Fibroblast of skin of back (primary cell): Measurements from ENCODE around the gene ZNF593OS.

Experiments
- DNase-seq: peaks from one replicate; pipeline ENCODE4 v3.0.0-alpha.2; 2013

The ZNF593OS gene

DNA sequence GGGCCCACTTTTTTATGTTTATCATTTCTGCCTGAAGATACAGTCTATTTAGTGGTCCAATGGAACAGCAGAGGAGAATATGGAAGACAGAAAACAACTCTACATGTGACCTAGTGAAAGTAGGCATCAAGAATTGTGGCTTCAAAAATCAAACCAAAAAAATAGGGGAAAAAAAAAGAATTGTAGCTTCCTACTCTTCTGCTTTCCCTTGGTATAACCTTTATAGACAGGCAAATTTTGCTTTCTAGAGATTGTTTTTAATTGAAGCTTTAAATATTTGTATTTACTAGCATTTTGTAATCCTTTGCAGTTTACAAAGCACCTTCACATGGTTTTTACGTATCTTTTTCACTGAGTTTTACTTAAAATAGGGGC is 45.7 kb downstream of the ZNF593OS start:
- no peak for DNase-seq

DNA sequence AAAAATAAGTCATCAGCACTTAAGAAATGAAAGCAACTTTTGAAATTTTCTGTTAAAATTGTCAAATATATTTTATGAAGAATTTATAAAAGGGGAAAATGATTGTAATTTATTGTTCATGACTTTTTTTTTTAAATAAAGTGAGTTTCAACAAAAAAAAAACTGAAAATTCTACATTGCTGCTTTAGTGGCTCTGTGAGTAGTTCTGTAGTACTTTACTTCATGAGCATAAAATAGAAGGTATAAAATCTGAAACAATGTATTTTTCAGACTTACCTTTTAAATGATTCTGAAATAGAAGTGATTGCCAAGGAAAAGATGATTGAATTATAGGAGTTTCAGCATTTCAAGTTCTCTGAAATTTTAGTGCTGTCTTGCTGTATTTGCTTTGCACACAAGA is 46.2 kb downstream of the ZNF593OS start:
- DNase-seq, result no peak

DNA sequence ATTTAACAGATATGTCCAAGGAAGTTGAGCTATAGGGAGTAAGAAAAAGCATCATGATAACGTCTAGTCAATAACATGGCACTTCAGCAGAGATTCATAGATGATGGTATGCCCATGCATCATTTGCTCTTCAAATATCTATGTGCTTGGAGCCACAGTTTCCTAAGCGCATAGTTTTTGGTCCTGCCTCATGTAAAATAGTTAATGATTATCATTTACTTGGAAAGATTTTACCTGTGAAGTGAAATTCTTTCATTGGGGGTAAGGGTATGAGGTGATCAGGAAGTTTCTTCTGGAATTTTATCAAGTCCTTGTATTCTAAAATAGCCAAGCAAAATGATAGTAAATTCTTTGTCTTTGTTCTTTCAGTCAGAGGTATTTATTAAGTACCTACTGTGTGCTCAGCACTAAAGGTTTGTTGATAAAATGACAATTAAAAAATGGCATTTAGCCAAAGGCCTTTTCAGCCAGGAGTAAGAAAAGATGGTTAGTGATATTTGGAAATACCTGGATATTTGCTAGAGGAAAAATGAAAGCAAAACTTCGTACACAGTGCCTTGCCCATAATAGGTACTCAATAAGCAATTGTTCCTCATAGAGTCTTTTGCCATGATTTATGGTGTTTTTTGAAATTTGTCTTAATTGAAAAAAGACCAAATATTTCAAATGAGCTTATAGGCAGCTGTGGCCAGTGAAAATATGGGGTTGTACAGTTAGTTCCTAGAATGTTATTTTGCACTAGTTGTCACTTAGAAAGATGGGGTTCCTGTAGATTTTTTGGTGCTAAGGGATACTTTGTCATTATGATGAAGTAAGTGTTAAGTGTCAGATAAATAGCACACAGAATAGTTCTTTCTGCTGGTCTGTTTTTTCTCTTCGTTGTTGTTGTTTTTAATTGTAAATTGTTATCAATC is 47.0 kb downstream of the ZNF593OS start:
- no peak for DNase-seq

DNA sequence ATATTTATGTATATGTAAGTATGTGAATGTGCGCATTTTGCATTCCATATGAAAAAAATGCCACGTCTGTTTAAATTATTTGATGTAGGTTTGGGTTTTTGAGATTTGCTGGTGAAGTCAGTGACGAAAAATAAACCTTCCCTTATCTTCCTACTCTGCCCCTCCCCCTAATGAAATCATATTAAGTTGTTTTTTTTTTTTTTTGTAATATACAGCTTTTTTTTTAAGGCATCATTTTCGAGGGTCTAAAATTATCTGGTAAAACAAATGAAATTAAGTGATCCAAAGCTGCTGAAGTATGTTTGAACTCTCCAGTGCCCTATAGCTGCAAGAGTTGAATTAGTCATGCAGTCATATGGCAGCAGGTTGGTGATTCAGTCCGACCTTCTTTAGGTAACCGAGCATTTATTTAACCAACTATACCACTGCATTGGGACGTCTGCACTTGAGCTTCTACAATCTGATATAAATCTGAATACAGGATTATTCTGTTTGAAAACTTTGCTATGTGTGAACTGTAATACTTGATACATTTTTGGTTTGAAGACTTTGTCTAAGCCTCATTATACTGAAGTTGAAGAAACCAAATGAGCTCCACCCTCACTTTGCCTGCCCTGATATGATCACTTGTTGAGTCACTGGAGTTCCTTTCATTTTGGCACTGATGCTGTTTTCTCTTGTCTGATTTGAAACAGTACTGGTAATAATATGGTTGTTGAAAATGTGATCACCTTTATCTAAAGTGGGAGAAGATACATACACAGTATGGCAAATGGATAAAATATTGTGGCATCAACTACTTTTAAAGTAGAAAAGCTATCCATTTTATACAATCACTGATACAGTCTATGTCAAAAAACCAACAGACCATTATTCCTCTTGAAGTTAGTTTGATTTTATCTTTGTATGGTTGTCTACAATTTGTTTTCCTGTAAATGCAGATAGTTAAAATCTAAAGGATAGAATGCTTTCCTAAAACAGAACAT is 48.4 kb downstream of the ZNF593OS start:
- no peak for DNase-seq

DNA sequence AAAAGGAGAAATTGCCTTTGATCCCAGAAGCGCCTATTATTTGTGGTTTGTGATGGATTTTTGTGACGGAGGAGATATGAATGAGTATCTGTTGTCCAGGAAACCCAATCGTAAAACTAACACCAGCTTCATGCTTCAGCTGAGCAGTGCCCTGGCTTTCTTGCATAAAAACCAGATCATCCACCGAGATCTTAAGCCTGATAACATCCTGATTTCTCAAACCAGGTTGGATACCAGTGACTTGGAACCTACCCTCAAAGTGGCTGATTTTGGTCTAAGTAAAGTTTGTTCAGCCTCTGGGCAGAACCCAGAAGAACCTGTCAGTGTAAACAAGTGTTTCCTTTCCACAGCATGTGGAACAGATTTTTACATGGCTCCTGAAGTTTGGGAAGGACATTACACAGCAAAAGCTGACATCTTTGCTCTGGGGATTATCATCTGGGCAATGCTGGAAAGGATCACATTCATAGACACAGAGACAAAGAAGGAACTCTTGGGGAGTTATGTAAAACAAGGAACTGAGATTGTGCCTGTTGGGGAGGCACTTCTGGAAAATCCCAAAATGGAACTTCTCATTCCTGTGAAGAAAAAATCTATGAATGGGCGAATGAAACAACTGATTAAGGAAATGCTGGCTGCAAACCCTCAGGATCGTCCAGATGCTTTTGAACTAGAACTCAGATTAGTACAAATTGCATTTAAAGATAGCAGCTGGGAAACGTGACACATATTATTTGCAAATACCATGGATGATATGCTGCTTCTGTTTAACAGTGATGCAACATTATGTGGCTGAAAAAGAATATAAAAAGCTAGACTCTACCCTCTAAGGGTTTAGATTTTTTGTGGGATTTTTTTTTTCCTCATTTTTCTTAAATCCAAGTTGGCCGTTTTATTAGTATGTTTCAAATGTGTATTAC is 49.5 kb downstream of the ZNF593OS start:
- DNase-seq, result no peak

DNA sequence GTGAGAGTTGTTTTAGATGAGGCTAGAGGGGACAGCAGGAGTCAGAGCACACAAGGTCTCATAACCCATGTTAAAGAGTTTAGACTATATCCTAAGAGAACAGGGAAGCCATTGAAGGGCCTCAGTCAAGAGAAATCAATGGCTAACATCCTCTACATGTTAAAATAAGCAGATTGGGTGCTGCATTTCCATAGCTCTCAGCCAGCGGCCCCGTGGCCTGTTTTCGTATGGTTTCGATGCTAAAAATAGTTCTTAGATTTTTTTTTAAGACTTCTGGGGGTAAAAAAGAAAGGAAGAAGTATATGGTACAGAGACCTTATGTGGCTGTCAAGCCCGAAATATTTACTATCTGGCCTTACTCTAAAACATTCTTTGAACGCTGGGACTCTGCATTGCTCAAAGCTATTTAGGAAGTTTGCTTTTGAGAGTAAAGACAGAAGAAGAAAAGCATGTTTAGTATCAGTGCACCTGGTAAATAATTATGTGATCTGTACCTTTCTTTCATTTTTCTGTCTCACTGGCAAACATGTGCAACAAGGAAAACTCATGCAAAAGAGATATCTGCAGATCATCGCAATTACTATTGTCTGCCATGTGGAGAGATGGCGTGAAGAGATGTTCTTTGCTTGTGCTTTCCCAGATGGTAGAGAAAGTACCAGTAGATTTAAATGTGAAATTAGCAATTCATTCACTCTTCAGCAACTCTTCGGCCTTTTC is 51.6 kb downstream of the ZNF593OS start:
- DNase-seq, result no peak
